Cardiac muscle cell (in vitro differentiated cells and primary cell): ENCODE results near the gene ACTL10. TPM values are rescaled to one million over a fixed set of nuclear protein-coding genes. Genes with fewer than 3 reads are reported as not detected.

Experiments
- DNase-seq, 2 donors: peaks; one replicate each; pipeline versions ENCODE4 v3.0.0 to v3.0.0-alpha.2; 2010 to 2017; ENCODE audit warnings: low read depth in 1 of 2, low spot score in 1 of 2
- H3K27ac ChIP-seq: fragments of 200-600 bp; sonication (generic); 2 replicates; pipeline ENCODE4 v1.5.1; 2016
- H3K27me3 ChIP-seq: fragments of 200-600 bp; sonication (generic); 2 replicates; pipeline ENCODE4 v1.6.0; 2016; ENCODE audit warnings: control low read depth
- H3K36me3 ChIP-seq: fragments of 200-600 bp; sonication (generic); 2 replicates; pipeline ENCODE4 v1.5.1; 2016; ENCODE audit warnings: control low read depth
- H3K4me1 ChIP-seq: fragments of 200-600 bp; sonication (generic); 2 replicates; pipeline ENCODE4 v1.8.1; 2017; ENCODE audit warnings: low read depth, mild to moderate bottlenecking, mixed run types
- H3K4me3 ChIP-seq: fragments of 200-600 bp; sonication (generic); 2 replicates; pipeline ENCODE4 v1.5.1; 2016; ENCODE audit warnings: mild to moderate bottlenecking
- H3K9me3 ChIP-seq: fragments of 200-600 bp; sonication (generic); 2 replicates; pipeline ENCODE4 v1.5.1; 2017; ENCODE audit warnings: low read depth, mild to moderate bottlenecking, control low read depth
- CTCF ChIP-seq: IDR thresholded peaks from 2 replicates; pipeline ENCODE4 v1.5.1; 2012; ENCODE audit warnings: low read depth, mild to moderate bottlenecking, low read length
- polyA plus RNA-seq: library from polyadenylated mRNA; unstranded; fragments of >200 nt; fragmentation: Nextera tagmentation; extraction: Ambion mirVana; gene quantifications from 2 replicates; pipeline ENCODE4 v1.2.1, GENCODE V29; 2016
- total RNA-seq: library from RNA; depleted of rRNA; stranded (reverse); fragments of >200 nt; gene quantifications from 2 replicates; pipeline ENCODE4 v1.2.3, GENCODE V29; 2016

Gene ACTL10
- total and polyA plus RNA-seq, 2 experiments from 2014 or later = 1.3 to 1.5 TPM

- no peak overlapping the region for H3K27ac ChIP-seq
- no peaks in the 10 kb centered on the region for H3K27me3 ChIP-seq
- no peaks in the 10 kb centered on the region for H3K9me3 ChIP-seq
- no peaks in the 10 kb centered on the region for H3K4me1 ChIP-seq
- no peak for DNase-seq
- H3K36me3 ChIP-seq = no peaks in the 10 kb centered on the region
- no peak overlapping the region for H3K4me3 ChIP-seq
- TF ChIP-seq CTCF = no peak
Observed at GRCh38 chr20:33709398-33709797, 42.7 kb downstream of the ACTL10 start.

- DNase-seq = no peak
- Histone ChIP-seq H3K9me3 (no peaks in the 10 kb centered on the region), H3K27me3 (no peaks in the 10 kb centered on the region), H3K36me3 (no peaks in the 10 kb centered on the region), H3K4me1 (no peaks in the 10 kb centered on the region), H3K4me3 (no peak overlapping the region), H3K27ac (no peak overlapping the region)
- no peak for TF ChIP-seq CTCF
Observed at GRCh38 chr20:33709905-33710541, 43.3 kb downstream of the ACTL10 start.

GRCh38 chr20:33710681-33711445 is 44.1 kb downstream of the ACTL10 start:
- Histone ChIP-seq H3K27ac (no peak overlapping the region), H3K4me1 (no peaks in the 10 kb centered on the region), H3K9me3 (no peaks in the 10 kb centered on the region), H3K4me3 (no peak overlapping the region), H3K36me3 (no peaks in the 10 kb centered on the region), H3K27me3 (no peaks in the 10 kb centered on the region)
- no peak for DNase-seq
- TF ChIP-seq CTCF = no peak

GRCh38 chr20:33711446-33711738 is 44.6 kb downstream of the ACTL10 start:
- H3K4me1 ChIP-seq = no peaks in the 10 kb centered on the region
- H3K9me3 ChIP-seq = no peaks in the 10 kb centered on the region
- H3K27ac ChIP-seq = no peak overlapping the region
- no peak for DNase-seq
- no peaks in the 10 kb centered on the region for H3K36me3 ChIP-seq
- no peaks in the 10 kb centered on the region for H3K27me3 ChIP-seq
- H3K4me3 ChIP-seq = no peak overlapping the region
- TF ChIP-seq CTCF = no peak

GRCh38 chr20:33713865-33714367 is 47.2 kb downstream of the ACTL10 start:
- Histone ChIP-seq H3K4me1 (no peaks in the 10 kb centered on the region), H3K36me3 (no peaks in the 10 kb centered on the region), H3K27ac (no peak overlapping the region), H3K27me3 (no peaks in the 10 kb centered on the region), H3K4me3 (no peak overlapping the region), H3K9me3 (no peaks in the 10 kb centered on the region)
- no peak for TF ChIP-seq CTCF
- no peak for DNase-seq
